Measurements from ENCODE around the gene SNX33. TPM values are rescaled to one million over a fixed set of nuclear protein-coding genes. Genes with fewer than 3 reads are reported as not detected.
"Not testable (repeated sequence)": the region's sequence is repeated elsewhere in the genome, so short reads cannot be mapped to it uniquely, and the experiment has no call there.

Gene SNX33
- total RNA-seq, 2 experiments from 2014 or later: 1.7 to 1.8 TPM

GRCh38 chr15:75676688-75677464 is 29.2 kb downstream of the SNX33 start:
- CTCF ChIA-PET: interaction anchor here (1.2 kb wide), 1 partner anchor 10 kb away, joined by 4 read pairs; no protein-coding TSS in a partner anchor
- no peak for ATAC-seq
- no peaks in the 10 kb centered on the region for H3K9me3 Mint-ChIP-seq
- no peak overlapping the region for H3K4me3 Mint-ChIP-seq
- intact Hi-C loops (cut with micrococcal nuclease): no loop called here
- no peaks in the 10 kb centered on the region for H3K36me3 Mint-ChIP-seq (ENCODE audit: low read depth)
- DNase-seq: no peak
- no peaks in the 10 kb centered on the region for H3K27me3 Mint-ChIP-seq
- no peak for TF ChIP-seq CTCF (IDR thresholded peaks at IDR 0.05)
- H3K4me1 Mint-ChIP-seq (ENCODE audit: low read depth): no peaks in the 10 kb centered on the region
- no peak overlapping the region for H3K27ac Mint-ChIP-seq
- POLR2A ChIA-PET: interaction anchor here (1.1 kb wide), 1 partner anchor 87 kb away, joined by 3 read pairs; no protein-coding TSS in a partner anchor

- Mint-ChIP-seq H3K27me3 (no peaks in the 10 kb centered on the region), H3K4me3 (no peak overlapping the region), H3K36me3 (ENCODE audit: low read depth) (no peaks in the 10 kb centered on the region), H3K9me3 (no peaks in the 10 kb centered on the region), H3K27ac (no peak overlapping the region), H3K4me1 (ENCODE audit: low read depth) (no peaks in the 10 kb centered on the region)
- ATAC-seq (no peak), DNase-seq (no peak)
- POLR2A ChIA-PET: interaction anchor here (1.1 to 1.4 kb wide), 2 partner anchors 88 to 169 kb away, joined by 3 read pairs; no protein-coding TSS in a partner anchor
- CTCF ChIA-PET: interaction anchor here (1.2 to 1.5 kb wide), 2 partner anchors 9 kb away, joined by 4 read pairs; no protein-coding TSS in a partner anchor
- intact Hi-C loops (cut with micrococcal nuclease): no loop called here
- TF ChIP-seq CTCF (IDR thresholded peaks at IDR 0.05): no peak
Measured at GRCh38 chr15:75677465-75678323, 30.0 kb downstream of the SNX33 start.

- H3K27me3 Mint-ChIP-seq; H3K36me3 Mint-ChIP-seq (ENCODE audit: low read depth); H3K9me3 Mint-ChIP-seq; intact Hi-C loops (cut with micrococcal nuclease); H3K4me3 Mint-ChIP-seq; DNase-seq; ATAC-seq; H3K4me1 Mint-ChIP-seq (ENCODE audit: low read depth); H3K27ac Mint-ChIP-seq: not testable (repeated sequence)
- CTCF ChIA-PET: interaction anchor here (1.5 kb wide), 1 partner anchor 10 kb away, joined by 4 read pairs; no protein-coding TSS in a partner anchor
- POLR2A ChIA-PET: interaction anchor here (1.1 to 1.4 kb wide), 2 partner anchors 88 to 169 kb away, joined by 3 read pairs; no protein-coding TSS in a partner anchor
Measured at GRCh38 chr15:75678324-75678690, 30.6 kb downstream of the SNX33 start.

- POLR2A ChIA-PET: no interaction called here
- no peaks in the 10 kb centered on the region for H3K36me3 Mint-ChIP-seq (ENCODE audit: low read depth)
Measured at GRCh38 chr15:75680007-75680789, 32.5 kb downstream of the SNX33 start.

More at GRCh38 chr15:75680007-75680789, 32.5 kb downstream of the SNX33 start:
- CTCF ChIA-PET: interaction anchor here (1.1 kb wide), 1 partner anchor 28 kb away, joined by 3 read pairs; no protein-coding TSS in a partner anchor
- DNase-seq: no peak
- Mint-ChIP-seq H3K4me3 (no peak overlapping the region), H3K27me3 (no peaks in the 10 kb centered on the region), H3K9me3 (no peaks in the 10 kb centered on the region), H3K27ac (no peak overlapping the region), H3K4me1 (ENCODE audit: low read depth) (peaks cover 3% of the 10 kb centered on the region)
- no peak for ATAC-seq
- no peak for TF ChIP-seq CTCF (IDR thresholded peaks at IDR 0.05)
- intact Hi-C loops (cut with micrococcal nuclease): no loop called here

All from activated CD8-positive, alpha-beta T cell treated with anti-CD3 and anti-CD28 coated beads for 36 hours (primary cell).